Suprapubic skin (tissue), 4 donors: Measurements from ENCODE around the gene ACOX1. TPM values are rescaled to one million over a fixed set of nuclear protein-coding genes. Genes with fewer than 3 reads are reported as not detected.
A peak's percentile ranks its signal among the peaks of the same experiment; 100 is the strongest.
"Not testable (repeated sequence)": the region's sequence is repeated elsewhere in the genome, so short reads cannot be mapped to it uniquely, and the experiment has no call there.

Experiments used
- DNase-seq, 2 donors: peaks; one replicate each; pipeline ENCODE4 v3.0.0-alpha.2; 2019; ENCODE audit warnings: low spot score in 2 of 2
- H3K27ac ChIP-seq: fragments of 200-600 bp; sonication (generic); one replicate; pipeline ENCODE4 v1.5.1; 2019
- H3K27me3 ChIP-seq: fragments of 200-600 bp; sonication (generic); one replicate; pipeline ENCODE4 v1.5.1; 2019
- H3K36me3 ChIP-seq: fragments of 200-600 bp; sonication (generic); one replicate; pipeline ENCODE4 v1.5.1; 2019
- H3K4me1 ChIP-seq: fragments of 200-600 bp; sonication (generic); one replicate; pipeline ENCODE4 v1.5.1; 2019
- H3K4me3 ChIP-seq: fragments of 200-600 bp; sonication (generic); one replicate; pipeline ENCODE4 v1.5.1; 2019; ENCODE audit warnings: mild to moderate bottlenecking
- H3K9me3 ChIP-seq: fragments of 200-600 bp; sonication (generic); one replicate; pipeline ENCODE4 v1.5.1; 2019
- CTCF ChIP-seq, 2 donors: fragments of 200-600 bp in 1 of 2; fragments of 450-650 bp in 1 of 2; sonication (generic) in 1 of 2; IDR thresholded peaks; one replicate each; pipeline ENCODE4 v1.5.1; 2016 to 2019; ENCODE audit warnings: antibody characterized with exemption in 2 of 2, mild to moderate bottlenecking in 1 of 2, moderate library complexity in 1 of 2
- EP300 ChIP-seq: sonication (generic); formaldehyde crosslinking; IDR thresholded peaks from one replicate; pipeline ENCODE4 v1.6.1; 2017; ENCODE audit warnings: antibody characterized with exemption
- POLR2A ChIP-seq, 2 donors: fragments of 450-650 bp; IDR thresholded peaks; one replicate each; pipeline ENCODE4 v1.6.1; 2017; ENCODE audit warnings: antibody characterized with exemption in 2 of 2, mild to moderate bottlenecking in 2 of 2, moderate library complexity in 2 of 2
- POLR2AphosphoS5 ChIP-seq, 3 donors: sonication (generic); formaldehyde crosslinking; IDR thresholded peaks; one replicate each; pipeline ENCODE4 v1.6.1; 2017; ENCODE audit warnings: antibody characterized with exemption in 3 of 3
- WGBS: methylation state at CpG from one replicate; pipeline ENCODE4 v1.1.5; 2018; 5-methylcytosine and 5-hydroxymethylcytosine counted together
- total RNA-seq, 4 donors: library from RNA; depleted of rRNA; stranded (reverse); fragments of >200 nt; gene quantifications; one replicate each; pipeline ENCODE4 v1.1.0, GENCODE V29; 2016

The ACOX1 gene
- total RNA-seq, 4 donors from 2014 or later, result 59.6 to 89.7 (median 71.5) TPM

- Histone ChIP-seq H3K36me3 (peaks cover 27% of the 10 kb centered on the region), H3K4me3 (no peak overlapping the region), H3K27ac (peak overlapping the region; percentile 45), H3K4me1 (peaks cover 11% of the 10 kb centered on the region), H3K27me3 (no peaks in the 10 kb centered on the region), H3K9me3 (no peaks in the 10 kb centered on the region)
- TF ChIP-seq POLR2AphosphoS5 (IDR thresholded peaks at IDR 0.05), result no peak
- no peak for TF ChIP-seq POLR2A (IDR thresholded peaks at IDR 0.05)
- no peak for TF ChIP-seq EP300
- no peak for TF ChIP-seq CTCF (IDR thresholded peaks at IDR 0.05)
- DNase-seq, result no peak
- 53% methylated on average over 4 of the region's 4 CpGs for WGBS
Observed at GRCh38 chr17:75970011-75970523, 8.9 kb downstream of the ACOX1 start.

- Histone ChIP-seq H3K36me3 (peaks cover 27% of the 10 kb centered on the region), H3K4me1 (peaks cover 11% of the 10 kb centered on the region)
- 89% methylated on average over 10 of the region's 10 CpGs for WGBS
- not testable (repeated sequence) for DNase-seq, H3K27me3 ChIP-seq, H3K9me3 ChIP-seq, H3K4me3 ChIP-seq, H3K27ac ChIP-seq
Observed at GRCh38 chr17:75969044-75969443, 9.9 kb downstream of the ACOX1 start.

GRCh38 chr17:75965468-75965867, 13.5 kb downstream of the ACOX1 start:
- H3K27ac ChIP-seq, result no peak overlapping the region
- peaks cover 9% of the 10 kb centered on the region for H3K36me3 ChIP-seq
- H3K4me3 ChIP-seq, result no peak overlapping the region
- H3K4me1 ChIP-seq, result peaks cover 12% of the 10 kb centered on the region
- 66% methylated on average over 6 of the region's 6 CpGs for WGBS
- H3K9me3 ChIP-seq, result no peaks in the 10 kb centered on the region
- no peak for DNase-seq
- TF ChIP-seq POLR2AphosphoS5 (IDR thresholded peaks at IDR 0.05), result no peak
- TF ChIP-seq CTCF (IDR thresholded peaks at IDR 0.05), result no peak
- no peaks in the 10 kb centered on the region for H3K27me3 ChIP-seq

GRCh38 chr17:75959839-75960511, 19.0 kb downstream of the ACOX1 start:
- TF ChIP-seq POLR2A (IDR thresholded peaks at IDR 0.05) (no peak), CTCF (IDR thresholded peaks at IDR 0.05) (no peak), EP300 (no peak), POLR2AphosphoS5 (IDR thresholded peaks at IDR 0.05) (no peak)
- Histone ChIP-seq H3K9me3 (no peaks in the 10 kb centered on the region), H3K36me3 (peaks cover 27% of the 10 kb centered on the region), H3K27ac (no peak overlapping the region), H3K4me3 (no peak overlapping the region), H3K4me1 (peaks cover 8% of the 10 kb centered on the region), H3K27me3 (no peaks in the 10 kb centered on the region)
- 97% methylated on average over 11 of the region's 11 CpGs for whole genome bisulfite sequencing
- DNase-seq, result no peak

- Histone ChIP-seq H3K27ac (no peak overlapping the region), H3K36me3 (peaks cover 32% of the 10 kb centered on the region)
- DNase-seq, result no peak
Observed at GRCh38 chr17:75959051-75959838, 19.7 kb downstream of the ACOX1 start.

More at GRCh38 chr17:75959051-75959838, 19.7 kb downstream of the ACOX1 start:
- TF ChIP-seq EP300, result no peak
- no peak for TF ChIP-seq POLR2AphosphoS5 (IDR thresholded peaks at IDR 0.05)
- no peak for TF ChIP-seq CTCF (IDR thresholded peaks at IDR 0.05)
- no peak for TF ChIP-seq POLR2A (IDR thresholded peaks at IDR 0.05)
- H3K27me3 ChIP-seq, result no peaks in the 10 kb centered on the region
- H3K9me3 ChIP-seq, result no peaks in the 10 kb centered on the region
- H3K4me1 ChIP-seq, result peaks cover 8% of the 10 kb centered on the region
- H3K4me3 ChIP-seq, result no peak overlapping the region
- 70% methylated on average over 8 of the region's 8 CpGs for WGBS
